Measurements from ENCODE around the gene ATP1A1.
A peak's percentile ranks its signal among the peaks of the same experiment; 100 is the strongest.

ATP1A1 gene

DNA sequence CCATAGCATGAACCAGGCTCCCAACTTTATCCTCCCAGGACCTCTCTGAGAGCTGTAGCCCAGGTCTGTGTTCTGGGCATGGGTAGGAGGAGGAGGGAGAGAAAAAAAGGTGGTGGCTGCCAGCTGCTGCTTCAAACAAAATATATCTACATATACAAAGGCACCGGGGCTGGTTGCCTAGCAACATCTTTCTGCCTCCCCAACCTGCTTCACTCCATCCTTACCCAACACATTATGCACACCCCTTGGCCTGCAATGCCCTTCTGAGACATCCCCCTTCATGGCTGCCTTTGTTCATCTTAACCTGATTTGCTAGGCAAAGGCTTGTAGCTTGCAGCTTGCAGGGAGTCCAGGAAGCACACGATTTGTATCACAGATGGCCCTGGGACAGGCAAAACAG, 27.2 kb upstream of the ATP1A1 start:
- DNase-seq = peak; percentile 98

DNA sequence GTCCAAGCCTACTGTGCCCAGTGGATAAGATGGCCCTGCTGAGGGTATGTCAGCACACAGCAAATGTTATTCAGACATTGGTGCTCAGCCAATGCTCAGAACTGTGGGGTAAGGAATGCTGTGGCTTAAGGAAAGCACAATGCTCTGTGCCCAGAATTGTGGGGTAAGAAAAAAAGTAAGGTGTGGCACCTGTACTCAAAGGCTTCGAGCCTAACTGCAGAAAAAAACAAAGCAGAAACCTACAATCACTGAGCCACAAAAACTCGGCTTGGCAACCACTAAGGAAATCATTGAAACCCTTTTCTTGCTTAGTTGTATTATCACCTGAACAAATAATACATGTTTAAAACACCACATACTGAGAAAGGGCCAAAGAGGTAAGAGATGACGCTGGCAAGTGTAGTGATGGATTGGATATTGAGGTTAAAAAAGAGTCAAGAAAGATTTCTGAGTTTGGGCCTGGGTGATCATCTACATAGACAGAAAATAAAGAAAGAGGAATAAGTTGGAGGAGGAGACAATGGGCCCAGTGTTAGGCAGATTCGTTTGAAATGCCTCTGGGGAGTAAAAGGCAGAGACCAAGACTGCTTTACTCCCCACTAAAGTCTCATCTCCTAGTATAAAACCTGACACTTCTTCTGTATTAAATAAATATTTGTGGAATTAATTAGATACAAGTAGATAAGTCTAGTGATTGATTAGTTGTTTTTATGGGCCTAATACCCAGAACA, 25.9 kb upstream of the ATP1A1 start:
- peak; percentile 78 for DNase-seq

DNA sequence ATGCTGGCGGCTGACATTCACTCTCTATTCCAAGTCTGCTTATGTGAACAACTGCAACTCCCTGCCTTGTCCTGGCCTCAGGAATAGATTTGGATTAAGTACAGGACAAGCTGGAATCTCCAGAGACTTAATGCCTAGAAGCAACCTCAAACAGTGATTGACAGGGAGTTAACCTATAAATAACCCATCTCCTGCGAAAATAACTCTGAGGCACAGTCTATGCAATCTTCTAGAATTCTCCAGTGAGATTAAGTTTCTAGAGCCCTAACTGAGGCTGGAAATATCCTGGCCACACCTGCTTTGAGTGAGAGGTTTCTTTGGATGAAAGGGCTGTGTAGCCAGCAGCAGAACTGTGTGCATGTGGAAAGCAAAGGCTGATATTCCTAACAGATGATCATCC, 25.3 kb upstream of the ATP1A1 start:
- no peak for DNase-seq

DNA sequence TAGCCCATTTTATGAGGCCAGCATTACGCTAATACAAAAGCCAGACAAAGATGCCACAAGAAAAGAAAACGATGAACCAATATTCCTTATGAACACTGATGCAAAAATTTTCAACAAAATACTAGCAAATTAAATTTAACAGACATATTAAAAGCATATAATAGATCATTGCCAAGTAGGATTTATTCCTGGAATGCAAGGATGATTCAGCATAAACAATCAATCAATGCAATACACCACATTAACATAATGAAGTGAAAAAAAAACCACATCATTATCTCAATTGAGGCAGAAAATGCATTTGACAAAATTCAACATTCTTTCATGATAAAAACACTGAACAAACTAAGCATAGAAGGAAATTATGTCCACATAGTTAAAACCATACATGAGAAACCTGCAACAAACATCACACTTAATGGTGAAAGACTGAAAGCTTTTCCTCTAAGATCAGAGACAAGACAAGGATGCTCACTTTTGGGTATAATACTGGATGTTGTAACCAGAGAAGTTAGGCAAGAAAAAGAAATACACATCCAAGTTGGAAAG, 22.9 kb upstream of the ATP1A1 start:
- DNase-seq = no peak

DNA sequence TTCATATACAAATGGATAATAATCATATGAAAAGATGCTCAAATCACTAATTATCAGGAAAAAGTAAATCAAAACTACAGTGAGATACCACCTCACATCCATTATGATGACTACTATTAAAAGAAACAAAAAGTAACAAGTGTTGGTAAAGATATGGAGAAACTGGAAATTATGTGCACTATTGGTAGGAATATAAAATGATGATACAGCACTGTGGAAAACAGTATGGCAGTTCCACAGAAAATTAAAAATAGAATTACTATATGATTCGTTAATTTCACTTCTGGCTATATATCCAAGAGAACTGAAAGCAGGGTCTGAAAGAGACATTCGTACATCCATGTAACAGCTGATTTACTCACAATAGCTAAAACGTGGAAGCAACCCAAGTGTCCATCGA, 21.1 kb upstream of the ATP1A1 start:
- no peak for DNase-seq

DNA sequence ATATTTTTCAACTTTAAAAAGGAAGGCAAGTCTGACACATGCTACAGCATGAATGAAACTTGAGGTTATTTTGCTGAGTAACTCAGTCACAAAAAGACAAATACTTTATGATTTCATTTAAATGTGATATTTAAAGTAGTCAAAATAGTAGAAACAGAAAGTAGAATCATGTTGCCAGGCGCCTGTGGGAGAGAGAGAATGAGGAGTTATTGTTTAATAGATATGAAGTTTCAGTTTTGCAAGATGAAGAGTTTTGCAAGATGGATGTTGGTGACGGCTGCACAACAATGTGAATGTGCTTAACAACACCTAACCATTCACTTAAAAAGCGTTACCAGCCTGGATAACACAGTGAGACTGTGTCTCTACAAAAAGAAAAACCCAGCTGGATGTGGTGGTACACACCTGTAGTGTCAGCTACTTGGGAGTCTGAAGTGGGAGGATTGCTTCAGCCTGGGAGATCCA, 20.7 kb upstream of the ATP1A1 start:
- DNase-seq = no peak

DNA sequence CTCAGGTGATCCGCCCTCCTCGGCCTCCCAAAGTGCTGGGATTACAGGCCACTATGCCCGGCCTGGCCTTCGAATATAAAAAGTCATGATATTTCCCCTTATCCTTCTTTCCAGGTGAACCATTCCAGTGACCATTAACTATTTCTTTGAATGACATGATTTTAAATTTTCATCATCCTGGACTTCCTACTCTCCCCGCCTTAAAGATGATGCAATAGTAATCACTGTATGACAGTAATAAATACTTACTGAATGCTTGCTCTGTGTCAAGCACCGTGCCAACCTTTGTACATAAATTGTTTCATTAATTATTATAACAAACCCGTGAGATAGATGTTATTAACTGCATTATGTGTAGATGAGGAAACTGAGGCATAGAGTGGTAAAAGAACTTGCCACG, 19.9 kb upstream of the ATP1A1 start:
- no peak for DNase-seq

DNA sequence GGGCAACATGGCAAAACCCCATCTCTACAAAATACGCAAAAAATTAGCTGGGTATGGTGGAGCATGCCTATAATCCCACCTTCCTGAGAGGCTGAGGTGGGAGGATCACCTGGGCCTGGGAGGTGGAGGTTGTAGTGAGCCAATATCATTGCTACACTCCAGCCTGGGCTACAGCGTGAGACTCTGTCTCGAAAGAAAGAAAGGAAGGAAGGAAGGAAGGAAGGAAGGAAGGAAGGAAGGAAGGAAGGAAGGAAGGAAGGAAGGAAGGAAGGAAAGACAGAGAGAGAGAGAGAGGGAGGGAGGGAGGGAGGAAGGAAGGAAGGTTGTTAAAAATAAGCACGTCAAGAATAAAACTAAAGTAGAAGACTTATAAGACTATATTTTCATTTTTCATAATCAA, 17.0 kb upstream of the ATP1A1 start:
- no peak for DNase-seq

DNA sequence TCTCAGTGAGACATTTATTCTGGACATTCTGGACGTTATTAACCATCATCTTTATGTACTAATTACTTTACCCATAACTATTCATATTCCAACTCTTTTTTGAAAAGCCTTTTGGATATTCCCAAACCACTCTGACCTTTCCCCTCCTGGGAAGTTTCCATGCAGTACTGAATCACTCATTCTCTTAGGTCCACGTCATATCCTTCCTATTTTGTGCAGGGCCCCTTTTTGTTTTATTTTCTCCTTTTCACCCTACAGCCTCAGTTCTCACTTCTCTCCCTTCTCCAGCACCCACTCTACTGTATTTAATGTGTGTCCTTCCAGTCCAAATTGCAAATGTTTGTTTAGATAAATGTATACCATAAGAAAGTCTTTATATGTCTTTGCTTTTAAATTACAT, 16.4 kb upstream of the ATP1A1 start:
- no peak for DNase-seq

DNA sequence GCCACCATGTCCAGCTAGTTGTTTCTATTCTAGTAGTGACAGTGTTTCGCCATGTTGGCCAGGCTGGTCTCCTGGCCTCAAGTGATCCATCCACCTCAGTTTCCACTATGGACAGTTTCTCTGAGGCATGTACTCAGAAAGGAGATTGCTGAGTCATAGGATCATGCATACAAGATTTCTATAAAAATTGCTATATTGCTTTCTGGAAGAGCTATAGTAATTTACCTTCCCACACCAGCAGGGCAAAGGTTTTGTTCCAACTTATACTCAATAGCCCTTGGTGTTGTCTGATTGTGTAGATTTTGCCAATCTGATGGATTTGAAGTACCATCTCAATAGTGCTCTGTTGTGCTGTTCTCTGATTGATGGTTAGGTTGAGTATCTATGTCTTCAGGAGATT, 15.6 kb upstream of the ATP1A1 start:
- no peak for DNase-seq

DNA sequence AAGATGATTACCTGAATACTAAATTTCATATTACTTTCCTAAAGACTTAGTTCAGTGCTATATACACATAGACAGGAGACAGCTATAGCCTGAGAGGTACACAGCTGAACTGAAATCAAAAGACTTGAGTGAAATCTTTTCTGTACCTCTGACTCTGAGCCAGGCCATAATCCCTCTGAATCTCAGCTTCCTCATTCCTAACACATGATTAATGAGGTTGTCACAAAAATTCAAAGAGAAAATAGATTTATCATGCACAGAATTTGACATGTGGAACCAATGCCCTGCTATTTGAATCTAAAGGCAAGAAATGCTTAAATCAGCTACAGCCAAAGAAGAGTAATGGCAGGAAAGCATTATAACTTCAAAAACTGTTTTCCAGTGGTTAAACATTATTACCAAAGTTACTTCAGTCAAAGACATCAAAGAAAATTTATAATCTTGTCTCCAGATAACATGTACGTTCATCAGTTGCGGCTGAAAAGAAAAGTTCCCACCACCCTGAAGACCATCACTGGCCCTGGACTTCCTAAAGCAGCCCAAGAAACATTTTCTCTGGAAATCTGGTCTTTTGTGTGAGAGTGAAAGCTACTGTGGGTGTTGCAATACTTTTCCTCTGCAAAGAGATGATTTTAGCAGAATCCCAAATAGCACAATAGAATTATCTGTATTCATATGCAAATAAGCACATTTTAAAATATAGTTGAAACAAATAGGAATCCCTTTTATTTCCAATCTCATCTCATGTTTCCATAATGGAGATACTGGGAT, 13.8 kb upstream of the ATP1A1 start:
- no peak for DNase-seq

DNA sequence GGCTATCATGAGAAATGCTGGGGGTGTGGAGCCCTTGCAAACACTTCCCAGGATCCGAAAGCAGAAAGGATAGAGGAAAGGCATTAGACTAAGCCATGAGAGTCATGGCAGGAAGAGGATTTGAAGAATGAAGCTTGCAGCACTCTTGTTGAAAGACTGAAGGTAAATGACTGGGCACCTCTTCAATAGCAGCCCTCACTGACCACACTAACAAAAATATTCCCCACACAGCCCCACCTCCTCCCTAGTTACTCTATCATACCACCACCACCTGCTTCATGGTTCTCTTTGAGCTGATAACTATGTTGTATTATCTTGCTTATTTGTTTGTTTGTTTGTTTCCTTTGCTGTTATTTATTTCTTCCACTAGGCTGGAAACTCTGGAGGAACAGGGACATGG, 13.2 kb upstream of the ATP1A1 start:
- no peak for DNase-seq

DNA sequence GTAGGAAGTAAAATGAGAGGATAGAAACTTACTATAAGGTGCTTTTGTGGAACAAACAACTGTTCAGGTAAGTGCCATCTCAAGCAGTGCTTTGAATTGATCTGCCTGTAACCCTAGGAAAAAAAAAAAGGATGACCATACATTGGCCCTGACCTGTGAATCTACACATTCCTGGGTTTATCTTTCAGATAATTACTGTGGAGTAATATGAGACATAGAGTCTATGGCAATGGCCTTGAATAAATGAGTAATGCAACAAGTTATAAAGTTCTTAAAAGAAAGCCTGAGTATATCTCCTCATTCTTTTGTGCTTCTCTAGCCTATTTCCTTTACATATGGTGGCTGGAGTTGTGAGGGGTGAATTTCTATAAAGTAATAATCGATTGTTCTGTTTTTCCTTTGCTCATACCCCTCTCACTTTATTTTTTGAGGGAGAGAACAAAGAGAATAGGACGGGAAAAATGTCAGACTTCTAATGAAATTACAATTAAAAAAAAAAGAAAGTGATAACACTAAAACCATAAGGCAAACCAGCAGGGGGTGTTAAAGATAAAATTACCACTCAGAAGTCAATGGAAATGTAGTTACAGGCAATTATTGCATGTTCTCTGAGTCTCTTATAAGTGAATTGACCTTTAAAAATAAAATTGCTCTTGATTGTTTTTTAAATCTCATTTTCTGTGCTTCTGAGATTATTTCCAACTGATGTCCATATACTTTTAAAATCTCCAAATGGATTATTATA, 12.4 kb upstream of the ATP1A1 start:
- no peak for DNase-seq

DNA sequence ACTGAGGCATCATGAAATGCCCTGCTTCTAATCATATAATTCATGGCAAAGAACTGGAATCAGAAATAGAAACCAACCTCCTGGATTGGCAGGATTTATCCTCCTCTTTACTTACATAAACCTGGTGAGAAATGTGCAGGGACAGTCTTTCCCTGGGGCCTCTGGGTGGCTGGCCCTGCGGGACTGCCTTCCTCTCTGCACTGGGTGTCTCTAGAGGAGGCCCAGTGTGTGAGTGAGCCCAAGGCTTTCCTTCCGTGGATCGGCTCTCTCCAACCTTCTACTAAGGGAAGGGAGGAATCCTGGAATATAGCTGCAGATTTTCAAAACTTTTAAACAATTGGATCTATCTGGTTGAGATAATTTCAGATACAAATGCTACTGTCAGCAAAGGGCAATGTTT, 11.4 kb upstream of the ATP1A1 start:
- no peak for DNase-seq

DNA sequence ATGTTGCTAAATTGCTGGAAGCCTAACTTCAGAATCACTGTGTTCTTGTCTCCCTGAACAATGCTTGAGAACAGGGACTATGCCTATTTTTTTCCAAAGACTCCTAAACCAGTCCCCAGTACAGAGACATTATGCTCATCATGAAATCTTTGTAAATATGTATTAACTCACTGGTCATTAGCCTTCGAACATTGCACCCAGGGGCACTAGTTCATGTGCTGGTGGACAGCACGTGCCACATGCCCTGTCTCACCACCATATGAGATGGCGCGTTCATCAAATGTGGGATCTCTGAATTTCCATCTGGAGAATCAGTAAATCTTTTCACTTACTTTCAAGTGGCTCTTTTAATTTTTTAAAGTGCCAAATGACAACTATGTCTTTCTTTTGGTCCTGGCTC, 11.0 kb upstream of the ATP1A1 start:
- DNase-seq = no peak

DNA sequence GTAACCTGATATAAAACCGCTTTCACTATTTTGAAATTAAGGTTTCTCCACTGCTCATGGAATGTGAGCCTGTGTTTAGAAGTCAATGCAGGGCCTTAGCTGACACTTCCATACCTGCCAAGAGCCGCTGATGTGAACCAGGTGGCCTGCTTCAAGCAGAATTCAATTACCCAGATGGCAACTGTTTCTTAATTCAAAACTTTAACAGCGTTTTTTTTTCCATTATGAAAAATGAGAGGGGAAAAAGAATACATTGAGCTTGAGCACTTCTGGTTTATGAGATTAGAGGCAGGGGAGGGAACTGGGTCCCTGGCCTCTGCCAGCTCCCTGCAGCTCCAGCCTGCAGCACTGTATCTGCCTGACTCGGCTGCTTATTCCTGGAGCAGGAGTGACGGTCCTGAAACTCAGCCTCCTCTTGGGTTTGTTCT, 7.7 kb upstream of the ATP1A1 start:
- DNase-seq = no peak

DNA sequence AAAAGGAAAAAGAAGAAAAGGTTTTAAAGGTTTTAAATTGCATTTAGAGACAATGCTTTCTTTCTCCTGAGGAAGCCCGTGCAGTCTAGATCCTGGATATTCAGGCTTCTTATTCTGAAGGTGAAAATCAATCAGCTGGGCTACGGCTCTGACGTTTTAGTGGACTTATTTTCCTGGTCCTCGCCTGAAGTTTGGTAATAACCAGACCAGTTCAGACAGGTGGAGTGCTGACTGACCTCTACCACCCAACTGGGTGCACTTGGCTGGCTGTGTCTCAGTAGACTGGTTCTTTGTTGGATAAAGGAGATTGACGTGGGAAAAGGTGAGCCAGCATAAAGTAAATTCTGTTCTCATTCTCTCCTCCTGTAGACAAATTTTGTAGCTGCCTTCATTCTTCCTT, 7.2 kb upstream of the ATP1A1 start:
- no peak for DNase-seq

DNA sequence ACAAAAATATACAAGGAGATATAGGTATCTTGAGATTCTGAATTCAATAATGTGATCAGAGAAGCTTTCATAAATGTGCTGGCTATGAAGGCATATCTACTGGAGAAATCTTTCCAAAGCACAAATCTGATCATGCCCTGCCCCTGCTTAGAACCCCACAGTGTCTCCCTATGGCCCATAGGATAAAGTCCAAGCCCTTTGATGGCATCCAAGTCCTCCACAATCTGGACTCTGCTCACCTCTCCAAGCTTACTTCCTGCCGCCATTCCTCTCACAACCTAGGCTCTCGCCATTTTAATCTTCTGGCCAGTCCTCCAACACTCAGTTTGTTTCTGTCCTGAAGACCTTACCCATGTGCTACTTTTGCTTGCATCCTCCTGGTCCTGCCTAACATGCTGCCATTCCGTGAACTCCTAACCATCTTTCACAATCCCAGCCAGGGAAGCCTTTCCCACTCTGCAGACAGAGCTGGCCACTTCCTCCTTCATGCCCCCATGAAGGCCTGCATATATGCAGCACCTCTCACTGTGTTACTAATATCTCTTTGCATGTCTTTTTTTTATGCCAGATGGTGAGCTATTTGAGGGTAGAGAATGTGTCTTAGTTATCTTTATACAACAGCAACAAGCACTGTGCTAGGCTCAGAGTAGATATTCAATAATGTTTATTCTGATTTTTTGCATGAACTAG, 5.6 kb upstream of the ATP1A1 start:
- DNase-seq = no peak

DNA sequence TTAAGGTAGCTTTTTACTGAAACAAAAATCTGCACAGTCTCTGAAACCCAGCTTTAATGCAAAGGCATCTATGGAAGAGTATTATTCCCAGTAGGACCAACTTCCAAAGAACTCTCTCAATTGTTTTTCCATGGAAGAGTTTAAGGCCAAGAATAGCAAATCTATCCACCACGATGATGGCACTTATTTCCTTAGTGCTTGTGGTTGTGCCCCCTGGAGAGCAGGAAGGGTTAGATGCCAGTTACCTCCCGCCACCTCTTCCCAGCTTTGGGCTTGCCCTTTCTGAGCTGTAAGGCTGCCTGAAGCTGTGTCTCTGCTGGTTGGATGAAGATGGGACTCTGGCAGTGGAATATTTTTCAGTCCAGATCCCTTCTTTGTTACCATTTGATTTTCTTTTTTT, 4.8 kb upstream of the ATP1A1 start:
- no peak for DNase-seq

DNA sequence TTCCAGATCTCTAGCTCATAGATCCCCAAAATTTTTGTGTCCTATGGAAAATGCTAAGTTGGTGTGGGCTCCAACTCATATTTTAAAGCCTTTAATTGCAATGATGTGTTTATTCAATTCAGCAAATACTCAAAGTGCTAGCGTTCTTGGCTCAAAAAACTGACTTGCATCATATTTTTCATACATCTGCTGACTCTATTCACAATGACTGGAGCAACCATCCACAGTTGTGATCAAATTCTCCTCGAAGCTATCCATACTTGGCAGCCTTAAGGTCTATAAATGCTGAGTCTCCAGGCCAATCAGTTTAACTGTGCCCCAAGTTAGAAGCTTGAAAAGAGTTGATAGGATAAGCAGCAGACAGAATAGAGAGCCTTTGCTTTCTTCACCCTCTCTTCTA, 2.9 kb upstream of the ATP1A1 start:
- DNase-seq = no peak

DNA sequence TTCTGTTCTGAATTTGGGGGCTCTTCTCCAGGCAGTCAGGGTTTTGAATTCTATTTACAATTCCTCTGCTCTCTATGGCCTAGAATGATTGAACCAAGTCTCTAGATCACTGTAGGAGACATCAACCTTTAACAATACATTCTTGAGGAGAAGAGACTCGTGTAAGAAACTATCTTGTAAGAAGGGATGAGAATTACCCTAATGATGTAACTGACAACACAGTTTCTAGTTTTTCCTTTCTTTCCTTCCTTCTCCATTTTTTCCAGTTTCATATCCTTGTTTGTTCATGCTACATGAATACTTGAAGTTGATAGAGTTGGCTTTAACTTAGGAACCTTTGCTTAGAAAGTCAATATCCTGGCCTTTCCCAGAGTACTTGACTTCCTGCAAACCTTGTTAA, 1.3 kb upstream of the ATP1A1 start:
- no peak for DNase-seq

DNA sequence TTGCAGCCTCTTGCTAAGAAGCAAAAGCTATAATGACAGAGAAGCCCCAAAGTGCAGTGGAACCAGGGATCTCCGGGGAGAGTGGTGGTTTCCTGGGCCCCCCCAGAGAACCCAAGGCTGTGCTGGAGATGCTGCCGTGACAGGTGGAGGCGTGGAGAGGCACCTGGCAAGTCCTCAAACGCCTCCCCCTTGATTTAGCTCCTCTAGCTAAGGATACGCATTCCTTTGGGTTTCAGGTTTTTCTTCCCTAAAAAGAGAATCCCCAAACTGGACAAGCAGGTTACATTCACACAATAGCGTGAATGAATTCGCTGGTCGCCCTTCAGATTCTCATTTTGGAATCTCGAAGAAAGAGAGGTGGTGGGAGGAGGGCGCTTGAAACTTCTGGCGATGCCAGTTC, 853 bp upstream of the ATP1A1 start:
- DNase-seq = no peak

Measured in NCI-H526 treated with DMSO at 0.1 percent for 48 hours (cell line).